CD4-positive, alpha-beta T cell (primary cell): ENCODE results near the gene PTPRD. TPM values are rescaled to one million over a fixed set of nuclear protein-coding genes. Genes with fewer than 3 reads are reported as not detected.

Experiments used
- ATAC-seq: fragments of 200-7000 bp; cut with Tn5 transposase; one replicate; pipeline ENCODE4 v1.10.0; 2022; ENCODE audit warnings: mild to moderate bottlenecking; ENCODE audit not compliant: poor library complexity
- CTCF ChIA-PET: fragments of 350-600 bp; sonication (Branson Sonifier 250); formaldehyde crosslinking; loops from one replicate; lab custom pipeline; 2021; ENCODE audit warnings: antibody characterized with exemption, inconsistent platforms; lab: Charles Lee
- POLR2A ChIA-PET: fragments of 350-600 bp; sonication (Branson Sonifier 250); formaldehyde crosslinking; loops from one replicate; lab custom pipeline; 2021; ENCODE audit warnings: antibody characterized with exemption, inconsistent platforms; lab: Charles Lee
- DNase-seq, 14 experiments: peaks; one replicate each; pipeline ENCODE4 v3.0.0-alpha.2; 2013 to 2020; ENCODE audit warnings: mixed read lengths in 2 of 14
- H3K27ac ChIP-seq, 2 donors: one replicate each; pipeline versions ENCODE4 v1.5.1 to v1.7.0; 2013; ENCODE audit warnings: low read length in 2 of 2, low read depth in 1 of 2, mild to moderate bottlenecking in 1 of 2
- H3K27me3 ChIP-seq, 2 experiments: 1 replicate in 1 of 2; 2 replicates in 1 of 2; pipeline versions ENCODE4 v1.6.1 to v1.7.0; 2013; ENCODE audit warnings: low read length in 2 of 2, control low read depth in 1 of 2, mild to moderate bottlenecking in 1 of 2, moderate library complexity in 1 of 2; ENCODE audit not compliant: insufficient read depth in 2 of 2, control insufficient read depth in 1 of 2
- H3K36me3 ChIP-seq: one replicate; pipeline ENCODE4 v1.6.1; 2013; ENCODE audit warnings: low read length, control low read depth; ENCODE audit not compliant: insufficient read depth
- H3K4me1 ChIP-seq: one replicate; pipeline ENCODE4 v1.6.1; 2013; ENCODE audit warnings: low read length, control low read depth; ENCODE audit not compliant: insufficient read depth
- H3K4me3 ChIP-seq: one replicate; pipeline ENCODE4 v1.5.1; 2013; ENCODE audit warnings: mild to moderate bottlenecking, low read length, moderate library complexity
- H3K9me3 ChIP-seq, 2 experiments: 1 replicate in 1 of 2; 2 replicates in 1 of 2; pipeline versions ENCODE4 v1.6.1 to v1.7.0; 2013; ENCODE audit warnings: low read length in 2 of 2, mild to moderate bottlenecking in 2 of 2, control low read depth in 1 of 2, moderate library complexity in 1 of 2; ENCODE audit not compliant: control insufficient read depth in 1 of 2, insufficient read depth in 1 of 2
- H3K27ac Mint-ChIP-seq: one replicate; pipeline ENCODE4 v1.8.0; 2020; ENCODE audit warnings: mixed read lengths
- H3K27me3 Mint-ChIP-seq: one replicate; pipeline ENCODE4 v1.8.0; 2021; ENCODE audit warnings: mixed read lengths
- H3K36me3 Mint-ChIP-seq: one replicate; pipeline ENCODE4 v1.8.0; 2021; ENCODE audit warnings: low read depth, mixed read lengths
- H3K4me1 Mint-ChIP-seq: one replicate; pipeline ENCODE4 v1.8.0; 2021; ENCODE audit warnings: low read depth, mixed read lengths
- H3K4me3 Mint-ChIP-seq: one replicate; pipeline ENCODE4 v1.8.0; 2020; ENCODE audit warnings: mild to moderate bottlenecking, mixed read lengths
- H3K9me3 Mint-ChIP-seq: one replicate; pipeline ENCODE4 v1.8.0; 2020; ENCODE audit warnings: mixed read lengths
- intact Hi-C, 2 experiments: fragments of 100-400 bp; cut with DNase I in 1 of 2; cut with micrococcal nuclease in 1 of 2; formaldehyde crosslinking; loops; one replicate each; pipeline versions ENCODE4 v1.15.1 to v1.9.0; 2023 to 2025; cut with DNase I, micrococcal nuclease
- total RNA-seq, 174 experiments: library from RNA in 2 of 174; stranded (reverse) in 2 of 174; gene quantifications; one replicate each; pipeline ENCODE4 v1.2.3 and lab custom pipeline; 2021 to 2026
- TF ChIP-seq, protein P1 (sequence below): fragments of 200-600 bp; IDR thresholded peaks from one replicate; pipeline ENCODE4 v1.8.0; 2022; ENCODE audit warnings: antibody characterized with exemption, mild to moderate bottlenecking

Gene PTPRD
- total RNA-seq, 2 experiments from 2014 or later = not detected

DNA sequence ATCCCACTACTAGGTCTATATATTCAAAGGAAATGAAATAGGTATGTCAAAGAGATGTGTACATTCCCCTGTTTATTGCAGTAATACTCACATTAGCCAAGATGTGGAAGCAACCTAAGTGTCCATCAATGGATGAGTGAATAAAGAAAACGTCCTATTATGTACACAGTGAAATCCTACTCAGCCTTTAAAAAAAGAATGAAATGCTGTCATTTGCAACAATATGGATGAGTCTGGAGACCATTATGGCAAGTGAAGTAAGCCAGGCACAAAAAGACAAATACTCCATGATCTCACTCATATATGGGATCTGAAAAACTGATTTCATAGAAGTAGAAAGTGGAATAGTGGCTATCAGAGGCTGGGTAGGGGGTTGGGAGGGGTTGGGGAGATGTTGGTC lies 1904.1 kb downstream of the PTPRD start:
- H3K4me1 Mint-ChIP-seq = no peaks in the 10 kb centered on the region
- no peaks in the 10 kb centered on the region for H3K27me3 Mint-ChIP-seq
- CTCF ChIA-PET = no interaction called here
- ATAC-seq (no peak), DNase-seq (no peak)
- H3K27ac ChIP-seq = no peak overlapping the region
- no peaks in the 10 kb centered on the region for H3K36me3 Mint-ChIP-seq
- H3K27ac Mint-ChIP-seq = no peak overlapping the region
- H3K4me3 ChIP-seq = no peak overlapping the region
- no peak overlapping the region for H3K4me3 Mint-ChIP-seq
- H3K9me3 ChIP-seq = peaks cover 0 to 9% of the 10 kb centered on the region in 2 experiments
- no peaks in the 10 kb centered on the region for H3K9me3 Mint-ChIP-seq
- no peaks in the 10 kb centered on the region for H3K4me1 ChIP-seq
- no peaks in the 10 kb centered on the region for H3K27me3 ChIP-seq
- TF ChIP-seq, protein P1, sequence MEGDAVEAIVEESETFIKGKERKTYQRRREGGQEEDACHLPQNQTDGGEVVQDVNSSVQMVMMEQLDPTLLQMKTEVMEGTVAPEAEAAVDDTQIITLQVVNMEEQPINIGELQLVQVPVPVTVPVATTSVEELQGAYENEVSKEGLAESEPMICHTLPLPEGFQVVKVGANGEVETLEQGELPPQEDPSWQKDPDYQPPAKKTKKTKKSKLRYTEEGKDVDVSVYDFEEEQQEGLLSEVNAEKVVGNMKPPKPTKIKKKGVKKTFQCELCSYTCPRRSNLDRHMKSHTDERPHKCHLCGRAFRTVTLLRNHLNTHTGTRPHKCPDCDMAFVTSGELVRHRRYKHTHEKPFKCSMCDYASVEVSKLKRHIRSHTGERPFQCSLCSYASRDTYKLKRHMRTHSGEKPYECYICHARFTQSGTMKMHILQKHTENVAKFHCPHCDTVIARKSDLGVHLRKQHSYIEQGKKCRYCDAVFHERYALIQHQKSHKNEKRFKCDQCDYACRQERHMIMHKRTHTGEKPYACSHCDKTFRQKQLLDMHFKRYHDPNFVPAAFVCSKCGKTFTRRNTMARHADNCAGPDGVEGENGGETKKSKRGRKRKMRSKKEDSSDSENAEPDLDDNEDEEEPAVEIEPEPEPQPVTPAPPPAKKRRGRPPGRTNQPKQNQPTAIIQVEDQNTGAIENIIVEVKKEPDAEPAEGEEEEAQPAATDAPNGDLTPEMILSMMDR = no peak
- intact Hi-C loops = no loop called here
- POLR2A ChIA-PET = no interaction called here
- no peaks in the 10 kb centered on the region for H3K36me3 ChIP-seq

DNA sequence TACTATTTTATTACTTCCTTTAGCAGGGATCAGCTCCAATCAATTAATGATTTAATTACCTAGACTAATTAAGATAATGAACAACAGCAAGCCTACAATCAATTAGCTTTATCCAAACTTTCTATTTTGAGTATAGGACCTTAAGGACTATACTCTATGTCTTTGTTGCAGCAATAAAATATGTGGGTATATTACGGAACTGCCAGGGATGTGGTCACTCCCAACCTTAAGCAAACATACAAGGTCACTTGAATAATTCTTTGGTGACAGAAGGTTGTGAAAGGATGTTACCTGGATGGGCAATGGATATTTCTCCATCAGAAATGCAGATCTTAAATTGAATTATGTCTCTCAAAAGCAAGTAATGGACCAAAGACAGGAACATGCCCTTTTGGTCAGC lies 1905.8 kb downstream of the PTPRD start:
- TF ChIP-seq, protein P1 = no peak
- H3K36me3 ChIP-seq = no peaks in the 10 kb centered on the region
- no peaks in the 10 kb centered on the region for H3K36me3 Mint-ChIP-seq
- H3K9me3 Mint-ChIP-seq = no peaks in the 10 kb centered on the region
- H3K4me1 Mint-ChIP-seq = no peaks in the 10 kb centered on the region
- POLR2A ChIA-PET = no interaction called here
- no peaks in the 10 kb centered on the region for H3K9me3 ChIP-seq
- DNase-seq (no peak), ATAC-seq (no peak)
- H3K27me3 ChIP-seq = no peaks in the 10 kb centered on the region
- H3K4me1 ChIP-seq = no peaks in the 10 kb centered on the region
- no peak overlapping the region for H3K4me3 Mint-ChIP-seq
- no peaks in the 10 kb centered on the region for H3K27me3 Mint-ChIP-seq
- intact Hi-C loops = no loop called here
- CTCF ChIA-PET = no interaction called here
- H3K27ac Mint-ChIP-seq = no peak overlapping the region
- no peak overlapping the region for H3K4me3 ChIP-seq
- H3K27ac ChIP-seq = no peak overlapping the region

DNA sequence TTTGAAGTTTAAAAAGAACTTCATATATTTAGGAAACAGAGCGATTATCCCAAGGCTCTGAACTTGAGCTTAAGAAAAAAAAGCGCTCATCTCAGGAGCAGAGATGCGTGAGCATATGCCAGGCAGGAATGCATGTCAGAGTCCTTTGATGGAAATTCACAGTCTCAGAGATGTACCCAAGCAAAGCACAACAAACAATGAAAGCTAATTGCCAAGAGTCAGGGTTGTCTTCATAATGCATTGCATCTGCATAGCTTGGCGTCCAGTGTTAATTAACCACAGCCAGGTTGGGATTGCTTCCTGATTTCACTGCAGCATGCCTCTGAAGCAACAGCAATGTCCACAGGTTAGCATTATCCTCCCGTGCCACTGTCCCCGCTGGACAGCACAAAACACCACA lies 1906.3 kb downstream of the PTPRD start:
- Mint-ChIP-seq H3K4me3 (no peak overlapping the region), H3K27ac (no peak overlapping the region), H3K4me1 (no peaks in the 10 kb centered on the region), H3K9me3 (no peaks in the 10 kb centered on the region), H3K36me3 (no peaks in the 10 kb centered on the region), H3K27me3 (no peaks in the 10 kb centered on the region)
- Histone ChIP-seq H3K27me3 (no peaks in the 10 kb centered on the region), H3K27ac (no peak overlapping the region), H3K4me3 (no peak overlapping the region), H3K36me3 (no peaks in the 10 kb centered on the region), H3K9me3 (no peaks in the 10 kb centered on the region), H3K4me1 (no peaks in the 10 kb centered on the region)
- POLR2A ChIA-PET = no interaction called here
- DNase-seq (no peak), ATAC-seq (no peak)
- intact Hi-C loops = no loop called here
- TF ChIP-seq, protein P1 = no peak
- CTCF ChIA-PET = no interaction called here
